ENCODE data around the gene FOXK1.

FOXK1 gene

GRCh38 chr7:4766666-4767519 lies 84.8 kb downstream of the FOXK1 start:
- DNase-seq, result no peak

- DNase-seq, result no peak
Measured at GRCh38 chr7:4768597-4769569, 86.8 kb downstream of the FOXK1 start.

- DNase-seq, result no peak
Measured at GRCh38 chr7:4769761-4770160, 87.7 kb downstream of the FOXK1 start.

GRCh38 chr7:4770886-4771285 lies 88.8 kb downstream of the FOXK1 start:
- no peak for DNase-seq

GRCh38 chr7:4771737-4772136 lies 89.6 kb downstream of the FOXK1 start:
- no peak for DNase-seq

GRCh38 chr7:4772306-4772705 lies 90.2 kb downstream of the FOXK1 start:
- DNase-seq, result no peak

GRCh38 chr7:4774007-4774406 lies 91.9 kb downstream of the FOXK1 start:
- DNase-seq, result no peak

GRCh38 chr7:4774658-4775249 lies 92.7 kb downstream of the FOXK1 start:
- no peak for DNase-seq

- DNase-seq, result peak; percentile 75 to 82
Measured at GRCh38 chr7:4775250-4775847, 93.3 kb downstream of the FOXK1 start, which contains the start of gene AP5Z1. Gene AP5Z1, plus strand, starts transcription at chr7:4775623. Its CDS starts 93 bp downstream, at chr7:4775716.

GRCh38 chr7:4775848-4776623 lies 93.9 kb downstream of the FOXK1 start:
- no peak for DNase-seq

GRCh38 chr7:4779118-4779517 lies 97.0 kb downstream of the FOXK1 start:
- no peak for DNase-seq

- DNase-seq, result no peak
Measured at GRCh38 chr7:4781366-4782069, 99.4 kb downstream of the FOXK1 start.

- DNase-seq, result no peak
Measured at GRCh38 chr7:4782333-4783291, 100.5 kb downstream of the FOXK1 start.

GRCh38 chr7:4783292-4783652 lies 101.2 kb downstream of the FOXK1 start:
- DNase-seq, result no peak

GRCh38 chr7:4783762-4784351 lies 101.8 kb downstream of the FOXK1 start:
- DNase-seq, result no peak

- no peak for DNase-seq
Measured at GRCh38 chr7:4784799-4785198, 102.7 kb downstream of the FOXK1 start.

GRCh38 chr7:4785371-4785770 lies 103.3 kb downstream of the FOXK1 start:
- no peak for DNase-seq

GRCh38 chr7:4786015-4786414 lies 103.9 kb downstream of the FOXK1 start:
- no peak for DNase-seq

- DNase-seq, result no peak
Measured at GRCh38 chr7:4787541-4787940, 105.4 kb downstream of the FOXK1 start.
